HCT116 (cell line): ENCODE measurements around the gene MRPL58. TPM values are rescaled to one million over a fixed set of nuclear protein-coding genes. Genes with fewer than 3 reads are reported as not detected.
A peak's percentile ranks its signal among the peaks of the same experiment; 100 is the strongest.

Experiments used
- ATAC-seq: fragments of 200-7000 bp; cut with Tn5 transposase; 2 replicates; pipeline ENCODE4 v1.9.1; 2020; ENCODE audit warnings: mild to moderate bottlenecking, moderate library complexity
- BruUV-seq: library from RNA; stranded (reverse); fragments of 400-500 nt; replicated peaks from 2 replicates; lab custom pipeline; 2021; lab: Mats Ljungman, UMichigan
- CTCF ChIA-PET: fragments of 300-600 bp; sonication (Branson Sonifier 250); formaldehyde crosslinking; loops from one replicate; lab custom pipeline; 2021; ENCODE audit warnings: antibody characterized with exemption; lab: Charles Lee
- POLR2A ChIA-PET: fragments of 300-600, 350-600 bp; sonication (Branson Sonifier 250); formaldehyde crosslinking; loops from one replicate; lab custom pipeline; 2021; ENCODE audit warnings: antibody characterized with exemption; lab: Charles Lee
- RAD21 ChIA-PET, 2 experiments: fragments of 300-600 bp; sonication (Branson Sonifier 250); formaldehyde crosslinking; loops; one replicate each; lab custom pipeline; 2023; ENCODE audit warnings: low total read pairs in 2 of 2; ENCODE audit not compliant: uncharacterized antibody in 2 of 2, unreplicated experiment in 2 of 2, low non-redundant PET in 1 of 2; lab: Charles Lee
- DNase-seq: peaks from one replicate; pipeline ENCODE4 v3.0.0-alpha.2; 2010; ENCODE audit warnings: low read depth, low spot score
- H2AFZ ChIP-seq: fragments of 200-600 bp; shearing (Covaris generic), sonication (generic); 2 replicates; pipeline ENCODE4 v1.6.1; 2017; ENCODE audit warnings: low read depth, mixed run types, mixed read lengths, antibody characterized with exemption, low read length; ENCODE audit not compliant: poor library complexity, severe bottlenecking
- H3K27ac ChIP-seq: 2 replicates; pipeline ENCODE4 v1.5.1; 2012; ENCODE audit warnings: low read depth, low read length
- H3K27me3 ChIP-seq: fragments of 200-600 bp; sonication (generic); 2 replicates; pipeline ENCODE4 v1.6.1; 2016; ENCODE audit warnings: mixed run types, low read length, mixed read lengths; ENCODE audit not compliant: insufficient read depth
- H3K36me3 ChIP-seq, 2 experiments: fragments of 200-500 bp in 1 of 2; fragments of 200-600 bp in 1 of 2; sonication (Bioruptor generic) in 1 of 2; sonication (generic) in 1 of 2; 2 replicates each; pipeline versions ENCODE4 v1.5.1 to v1.6.1; 2014 to 2016; ENCODE audit warnings: low read length in 2 of 2, inconsistent platforms in 1 of 2, mixed read lengths in 1 of 2, mixed run types in 1 of 2; ENCODE audit not compliant: insufficient read depth in 2 of 2, control insufficient read depth in 1 of 2
- H3K4me1 ChIP-seq, 2 experiments: fragments of 200-600 bp in 1 of 2; sonication (generic) in 1 of 2; 2 replicates each; pipeline versions ENCODE4 v1.5.1 to v1.6.1; 2012 to 2017; ENCODE audit warnings: low read length in 2 of 2, inconsistent platforms in 1 of 2, mild to moderate bottlenecking in 1 of 2, mixed read lengths in 1 of 2, mixed run types in 1 of 2, moderate library complexity in 1 of 2; ENCODE audit not compliant: insufficient read depth in 2 of 2, control insufficient read depth in 1 of 2
- H3K4me2 ChIP-seq: fragments of 200-600 bp; sonication (generic); 2 replicates; pipeline ENCODE4 v1.6.1; 2017; ENCODE audit warnings: mixed run types, low read length, mixed read lengths
- H3K4me3 ChIP-seq, 2 experiments: fragments of 200-600 bp in 1 of 2; sonication (generic) in 1 of 2; replicated peaks in 1 of 2; 2 replicates each; pipeline ENCODE4 v1.5.1; 2011 to 2016; ENCODE audit warnings: low read length in 2 of 2, control low read depth in 1 of 2, low read depth in 1 of 2, mild to moderate bottlenecking in 1 of 2, mixed read lengths in 1 of 2, mixed run types in 1 of 2
- H3K79me2 ChIP-seq: fragments of 200-600 bp; sonication (generic); 2 replicates; pipeline ENCODE4 v1.6.1; 2017; ENCODE audit warnings: mild to moderate bottlenecking, mixed run types, low read length, moderate library complexity, mixed read lengths; ENCODE audit not compliant: insufficient read depth
- H3K9ac ChIP-seq: fragments of 200-600 bp; sonication (generic); 2 replicates; pipeline ENCODE4 v1.6.1; 2016; ENCODE audit warnings: low read length, mixed read lengths
- H3K9me2 ChIP-seq: fragments of 200-600 bp; sonication (generic), shearing (Covaris generic); 2 replicates; pipeline ENCODE4 v1.6.1; 2017; ENCODE audit warnings: mixed run types, mild to moderate bottlenecking, moderate library complexity; ENCODE audit not compliant: insufficient read depth
- H3K9me3 ChIP-seq, 2 experiments: fragments of 200-500 bp in 1 of 2; fragments of 200-600 bp in 1 of 2; sonication (Bioruptor generic) in 1 of 2; sonication (generic) in 1 of 2; 2 replicates each; pipeline ENCODE4 v1.6.1; 2014 to 2017; ENCODE audit warnings: low read length in 2 of 2, mixed read lengths in 2 of 2, inconsistent platforms in 1 of 2, low read depth in 1 of 2, mild to moderate bottlenecking in 1 of 2, mixed run types in 1 of 2, moderate library complexity in 1 of 2; ENCODE audit not compliant: control insufficient read depth in 1 of 2, insufficient read depth in 1 of 2
- H4K20me1 ChIP-seq: fragments of 200-600 bp; sonication (generic), shearing (Covaris generic); 2 replicates; pipeline ENCODE4 v1.6.1; 2017; ENCODE audit warnings: mixed run types, mild to moderate bottlenecking, moderate library complexity; ENCODE audit not compliant: insufficient read depth
- ATF3 ChIP-seq: IDR thresholded peaks from 2 replicates; pipeline ENCODE4 v1.6.1; 2012
- CBX3 ChIP-seq: IDR thresholded peaks from 2 replicates; pipeline ENCODE4 v1.6.1; 2012; ENCODE audit warnings: low read depth
- CTCF ChIP-seq, 3 experiments: fragments of 200-600 bp in 1 of 3; sonication (generic) in 1 of 3; IDR thresholded peaks in 2 of 3; conservative IDR thresholded peaks in 1 of 3; 2 replicates each; pipeline ENCODE4 v1.5.1; 2012 to 2017; ENCODE audit warnings: low read depth in 2 of 3, low read length in 2 of 3, antibody characterized with exemption in 1 of 3, borderline replicate concordance in 1 of 3, control low read depth in 1 of 3, mild to moderate bottlenecking in 1 of 3, mixed read lengths in 1 of 3, mixed run types in 1 of 3, moderate library complexity in 1 of 3; ENCODE audit not compliant: insufficient read depth in 1 of 3
- EGR1 ChIP-seq: IDR thresholded peaks from 2 replicates; pipeline ENCODE4 v1.6.1; 2012; ENCODE audit warnings: low read depth
- ELF1 ChIP-seq: IDR thresholded peaks from 2 replicates; pipeline ENCODE4 v1.6.1; 2012; ENCODE audit warnings: low read depth, borderline replicate concordance
- EZH2 ChIP-seq: fragments of 200-600 bp; sonication (generic); IDR thresholded peaks from 2 replicates; pipeline ENCODE4 v1.6.1; 2017; ENCODE audit warnings: antibody characterized with exemption, mixed run types
- MAX ChIP-seq: IDR thresholded peaks from 2 replicates; pipeline ENCODE4 v1.6.1; 2012
- RAD21 ChIP-seq: IDR thresholded peaks from 2 replicates; pipeline ENCODE4 v1.6.1; 2012; ENCODE audit warnings: low read depth, mild to moderate bottlenecking
- SIN3A ChIP-seq: IDR thresholded peaks from 2 replicates; pipeline ENCODE4 v1.6.1; 2012; ENCODE audit warnings: low read depth
- TCF7L2 ChIP-seq: IDR thresholded peaks from 2 replicates; pipeline ENCODE4 v1.7.0; 2011; ENCODE audit warnings: borderline replicate concordance, inconsistent platforms; ENCODE audit not compliant: insufficient read depth, insufficient read length; ENCODE audit errors: extremely low read depth
- YY1 ChIP-seq: IDR thresholded peaks from 2 replicates; pipeline ENCODE4 v1.6.1; 2011; ENCODE audit warnings: low read length, low read depth, moderate library complexity, mild to moderate bottlenecking; ENCODE audit not compliant: insufficient replicate concordance; ENCODE audit errors: extremely low read depth
- ZFX ChIP-seq: fragments of 450-650 bp; IDR thresholded peaks from 2 replicates; pipeline ENCODE4 v1.6.1; 2017
- intact Hi-C: fragments of 100-400 bp; cut with micrococcal nuclease; formaldehyde crosslinking; loops from 2 replicates; pipeline ENCODE4 v1.10.0; 2022
- total RNA-seq: library from RNA; stranded (reverse); gene quantifications from one replicate; pipeline ENCODE4 v1.2.1, GENCODE V29; 2021; ENCODE audit not compliant: unreplicated experiment

The MRPL58 gene
- total RNA-seq, 1 experiment from 2014 or later, result 80.5 TPM

- H2AFZ ChIP-seq, result no peak overlapping the region
- ATAC-seq, result no peak
- TF ChIP-seq ZFX (no peak), SIN3A (no peak), ELF1 (no peak), EGR1 (no peak)
- TF ChIP-seq, all 23 proteins: peak for 0
Measured at GRCh38 chr17:75048249-75048878, 35.9 kb downstream of the MRPL58 start.

GRCh38 chr17:75049057-75049456, 36.6 kb downstream of the MRPL58 start:
- Histone ChIP-seq H3K4me2 (peak overlapping the region; percentile 88; the same call in 1 of the 2 replicates), H4K20me1 (no peaks in the 10 kb centered on the region), H3K27me3 (no peaks in the 10 kb centered on the region), H3K4me3 (no peak overlapping the region), H3K79me2 (peaks cover 40% of the 10 kb centered on the region), H3K9me3 (no peaks in the 10 kb centered on the region)
- BruUV-seq, result no TSS peak
- POLR2A ChIA-PET, result interaction anchor here (1.2 to 1.5 kb wide), 3 partner anchors 30 to 47 kb away, joined by 3 to 5 read pairs (median 4); partner anchors contain the start of gene SLC16A5
- intact Hi-C loops, result no loop called here
- CTCF ChIA-PET, result interaction anchor here (2.1 to 3.6 kb wide), 2 partner anchors 65 to 88 kb away, joined by 6 to 11 read pairs; no protein-coding TSS in a partner anchor
- no peak for DNase-seq
- TF ChIP-seq MAX, result no peak
- TF ChIP-seq RAD21, result no peak
- no peak for TF ChIP-seq TCF7L2
- TF ChIP-seq ATF3, result no peak
- TF ChIP-seq ZFX, result no peak
- no peak for TF ChIP-seq CBX3
- no peak for TF ChIP-seq YY1
- TF ChIP-seq EZH2, result no peak
- TF ChIP-seq ELF1, result no peak
- TF ChIP-seq EGR1, result no peak
- no peak for TF ChIP-seq CTCF (IDR thresholded peaks at IDR 0.05 in 2 of 3, conservative IDR thresholded peaks at IDR 0.05 in 1 of 3; ENCODE audit: borderline replicate concordance in 1 of 3, insufficient read depth in 1 of 3, low read depth in 2 of 3, low read length in 2 of 3)
- TF ChIP-seq, all 23 proteins: peak for 0
- no peak for ATAC-seq
- RAD21 ChIA-PET, result no interaction called here
- H3K27ac ChIP-seq, result no peak overlapping the region
- H3K36me3 ChIP-seq, result peaks cover 12 to 20% of the 10 kb centered on the region in 2 experiments; a peak in 3 of 4 replicates
- H3K4me1 ChIP-seq, result peaks cover 10 to 17% of the 10 kb centered on the region in 2 experiments; a peak in 3 of 4 replicates
- H2AFZ ChIP-seq, result no peak overlapping the region
- H3K9me2 ChIP-seq, result no peaks in the 10 kb centered on the region
- no peak overlapping the region for H3K9ac ChIP-seq

More at GRCh38 chr17:75048249-75048878, 35.9 kb downstream of the MRPL58 start:
- CTCF ChIA-PET, result interaction anchor here (1.0 to 3.6 kb wide), 3 partner anchors 16 to 87 kb away, joined by 3 to 11 read pairs (median 6); no protein-coding TSS in a partner anchor
- peaks cover 40% of the 10 kb centered on the region for H3K79me2 ChIP-seq
- H3K4me3 ChIP-seq, result peak overlapping the region; percentile 86 to 98
- H3K27ac ChIP-seq, result no peak overlapping the region
- peaks cover 10 to 15% of the 10 kb centered on the region in 2 experiments; a peak in 3 of 4 replicates for H3K36me3 ChIP-seq
- no peaks in the 10 kb centered on the region for H3K9me3 ChIP-seq
- POLR2A ChIA-PET, result interaction anchor here (0.8 to 2.9 kb wide), 4 partner anchors 13 to 39 kb away, joined by 4 to 13 read pairs (median 4); partner anchors contain the start of gene SLC16A5
- intact Hi-C loops, result no loop called here
- no peaks in the 10 kb centered on the region for H3K27me3 ChIP-seq
- H3K4me2 ChIP-seq, result peak overlapping the region; percentile 88
- H4K20me1 ChIP-seq, result no peaks in the 10 kb centered on the region
- BruUV-seq, result no TSS peak
- peaks cover 10 to 17% of the 10 kb centered on the region in 2 experiments; a peak in 3 of 4 replicates for H3K4me1 ChIP-seq
- H3K9ac ChIP-seq, result peak overlapping the region; percentile 97
- H3K9me2 ChIP-seq, result no peaks in the 10 kb centered on the region
- RAD21 ChIA-PET, result no interaction called here
- no peak for DNase-seq
